Coronary artery (tissue), 2 donors: ENCODE data around the gene CAMTA1.

Experiments used
- DNase-seq: peaks from one replicate; pipeline ENCODE4 v3.0.0-alpha.2; 2017; ENCODE audit warnings: low spot score
- H3K27ac ChIP-seq, 2 donors: fragments of 200-600 bp; sonication (generic); one replicate each; pipeline ENCODE4 v1.5.1; 2016 to 2019
- H3K4me3 ChIP-seq: fragments of 200-600 bp; sonication (generic); 2 replicates; pipeline ENCODE4 v1.5.1; 2016; ENCODE audit warnings: mild to moderate bottlenecking, moderate library complexity
- TF ChIP-seq, protein P1 (sequence below): fragments of 200-600 bp; sonication (generic); IDR thresholded peaks from one replicate; pipeline ENCODE4 v1.5.1; 2019; ENCODE audit warnings: antibody characterized with exemption

Gene CAMTA1

DNA sequence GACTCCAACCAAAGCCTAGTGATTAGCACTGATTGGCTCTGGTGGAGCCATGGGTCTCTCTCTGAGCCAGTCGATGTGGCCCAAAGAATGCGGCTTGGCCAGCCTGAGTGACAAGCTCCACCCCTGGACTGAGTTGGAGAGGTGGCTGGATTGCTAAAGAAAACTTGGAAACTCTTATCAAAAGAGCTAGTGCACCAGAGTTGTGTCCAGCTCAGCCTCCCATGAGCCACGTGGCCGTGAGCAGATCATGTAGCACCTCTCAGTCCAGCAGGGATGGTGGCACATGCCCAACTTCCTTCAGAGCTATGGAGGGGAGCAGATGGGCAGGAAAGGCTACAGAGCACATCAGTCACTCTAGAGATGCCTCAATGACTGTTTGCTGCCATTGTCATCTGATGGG, 843.0 kb downstream of the CAMTA1 start:
- no peak overlapping the region for H3K27ac ChIP-seq
- no peak for DNase-seq

DNA sequence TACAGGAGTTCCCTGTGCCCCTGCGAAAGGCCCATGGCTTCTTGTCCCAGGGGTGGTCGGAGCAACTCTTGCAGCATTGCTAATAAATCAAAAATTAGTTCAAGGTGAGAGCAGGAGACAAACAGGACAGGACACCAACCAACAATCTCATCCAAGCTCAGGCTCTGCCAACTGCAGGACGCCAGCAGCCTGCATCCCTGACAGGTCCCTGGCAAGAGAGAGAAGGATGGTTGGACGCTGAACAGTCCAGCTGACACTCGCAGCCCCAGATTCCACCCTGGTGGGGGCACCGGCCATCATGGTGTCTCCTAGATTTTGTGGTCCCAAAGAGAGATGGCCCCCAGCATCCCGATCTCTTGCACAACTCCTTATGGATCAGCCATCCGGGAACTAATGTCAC, 843.8 kb downstream of the CAMTA1 start:
- no peak overlapping the region for H3K27ac ChIP-seq
- TF ChIP-seq, protein P1, sequence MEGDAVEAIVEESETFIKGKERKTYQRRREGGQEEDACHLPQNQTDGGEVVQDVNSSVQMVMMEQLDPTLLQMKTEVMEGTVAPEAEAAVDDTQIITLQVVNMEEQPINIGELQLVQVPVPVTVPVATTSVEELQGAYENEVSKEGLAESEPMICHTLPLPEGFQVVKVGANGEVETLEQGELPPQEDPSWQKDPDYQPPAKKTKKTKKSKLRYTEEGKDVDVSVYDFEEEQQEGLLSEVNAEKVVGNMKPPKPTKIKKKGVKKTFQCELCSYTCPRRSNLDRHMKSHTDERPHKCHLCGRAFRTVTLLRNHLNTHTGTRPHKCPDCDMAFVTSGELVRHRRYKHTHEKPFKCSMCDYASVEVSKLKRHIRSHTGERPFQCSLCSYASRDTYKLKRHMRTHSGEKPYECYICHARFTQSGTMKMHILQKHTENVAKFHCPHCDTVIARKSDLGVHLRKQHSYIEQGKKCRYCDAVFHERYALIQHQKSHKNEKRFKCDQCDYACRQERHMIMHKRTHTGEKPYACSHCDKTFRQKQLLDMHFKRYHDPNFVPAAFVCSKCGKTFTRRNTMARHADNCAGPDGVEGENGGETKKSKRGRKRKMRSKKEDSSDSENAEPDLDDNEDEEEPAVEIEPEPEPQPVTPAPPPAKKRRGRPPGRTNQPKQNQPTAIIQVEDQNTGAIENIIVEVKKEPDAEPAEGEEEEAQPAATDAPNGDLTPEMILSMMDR = no peak
- no peak overlapping the region for H3K4me3 ChIP-seq
- no peak for DNase-seq

More for the DNA sequence above, 843.0 kb downstream of the CAMTA1 start:
- H3K4me3 ChIP-seq = no peak overlapping the region
- TF ChIP-seq, protein P1 = no peak

- TF ChIP-seq, protein P1 = no peak
- Histone ChIP-seq H3K27ac (no peak overlapping the region), H3K4me3 (no peak overlapping the region)
- no peak for DNase-seq
Measured at GRCh38 chr1:7629465-7630195, 844.4 kb downstream of the CAMTA1 start.

DNA sequence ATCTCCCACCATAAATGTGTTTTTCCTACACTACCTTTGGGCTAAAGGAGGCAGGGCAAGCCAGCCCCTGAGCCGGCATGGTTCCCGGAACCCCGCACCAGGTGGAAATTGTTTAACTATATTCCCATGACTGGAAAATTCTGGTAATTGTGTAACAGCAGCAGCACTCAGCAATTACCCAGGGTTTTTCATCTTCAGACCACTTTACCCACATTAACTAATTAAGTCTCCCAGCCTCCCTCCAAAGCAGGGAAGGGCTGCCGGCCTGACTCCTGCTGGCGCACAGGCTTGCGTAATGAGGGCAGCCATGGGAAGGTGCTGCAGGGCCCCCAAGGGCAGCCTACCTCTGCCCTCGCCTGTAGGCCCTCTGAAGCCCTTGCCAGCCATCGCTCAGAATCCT, 845.1 kb downstream of the CAMTA1 start:
- Histone ChIP-seq H3K27ac (no peak overlapping the region), H3K4me3 (no peak overlapping the region)
- TF ChIP-seq, protein P1 = no peak
- DNase-seq = no peak

DNA sequence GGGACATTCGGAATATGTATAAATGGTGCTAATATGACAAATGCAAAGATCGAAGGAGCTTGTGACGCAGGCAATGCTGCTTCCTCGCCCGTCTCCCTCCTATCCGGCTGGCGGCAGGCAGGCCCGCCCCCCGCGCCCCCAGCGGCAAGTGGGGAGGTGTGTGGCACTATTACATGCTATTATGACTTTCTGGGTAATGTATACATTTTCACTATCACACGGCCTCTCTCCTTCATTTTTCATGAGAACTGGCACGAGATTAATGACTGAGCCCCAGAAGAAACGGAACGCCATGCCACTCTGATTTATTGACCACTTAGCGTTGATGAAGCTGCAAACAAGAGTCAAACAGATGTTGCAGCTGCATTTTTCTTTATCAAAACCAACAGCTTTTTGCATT, 846.9 kb downstream of the CAMTA1 start:
- TF ChIP-seq, protein P1 = no peak
- H3K4me3 ChIP-seq = no peak overlapping the region
- no peak overlapping the region for H3K27ac ChIP-seq
- no peak for DNase-seq

DNA sequence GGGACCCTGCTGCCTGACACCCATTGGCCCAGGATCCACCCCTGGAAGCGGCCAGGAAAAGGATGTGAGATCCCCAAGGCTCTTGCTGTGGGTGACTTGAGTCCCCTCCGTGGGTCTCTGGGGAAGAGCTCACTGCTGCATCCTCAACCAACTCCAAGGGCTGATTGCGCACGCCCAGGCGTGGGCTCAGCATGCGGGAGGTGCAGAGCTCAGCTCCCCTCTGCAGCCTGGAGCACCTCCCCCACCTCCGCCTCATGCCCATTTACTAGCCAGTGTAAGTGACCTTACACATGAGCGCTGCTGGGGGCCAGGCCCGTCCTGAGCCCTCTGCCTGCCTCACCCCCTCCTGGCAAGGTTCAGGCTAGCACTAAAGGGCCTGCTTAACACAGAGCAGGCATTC, 847.4 kb downstream of the CAMTA1 start:
- DNase-seq = no peak
- TF ChIP-seq, protein P1 = no peak
- H3K27ac ChIP-seq = no peak overlapping the region
- H3K4me3 ChIP-seq = no peak overlapping the region

- Histone ChIP-seq H3K4me3 (no peak overlapping the region), H3K27ac (no peak overlapping the region)
- DNase-seq = no peak
- TF ChIP-seq, protein P1 = no peak
Measured at GRCh38 chr1:7633506-7634245, 848.4 kb downstream of the CAMTA1 start.
